Heart right ventricle (tissue), 16 donors: ENCODE measurements around the gene APLF. TPM values are rescaled to one million over a fixed set of nuclear protein-coding genes. Genes with fewer than 3 reads are reported as not detected.

Experiments used
- ATAC-seq, 8 donors: fragments of 200-7000 bp; cut with Tn5 transposase; one replicate each; pipeline ENCODE4 v1.9.1; 2020; ENCODE audit warnings: mild to moderate bottlenecking in 8 of 8, moderate library complexity in 8 of 8, moderate number of reproducible peaks in 1 of 8
- DNase-seq, 2 donors: peaks; one replicate each; pipeline ENCODE4 v3.0.0-alpha.2; 2020
- H3K27ac ChIP-seq, 10 donors: fragments of 200-600 bp; sonication (generic) in 2 of 10; one replicate each; pipeline versions ENCODE4 v1.5.0 to v1.8.0; 2020 to 2022; ENCODE audit warnings: mild to moderate bottlenecking in 3 of 10
- H3K27me3 ChIP-seq, 7 donors: fragments of 200-600 bp; one replicate each; pipeline ENCODE4 v1.8.0; 2021 to 2022; ENCODE audit warnings: mild to moderate bottlenecking in 2 of 7
- H3K36me3 ChIP-seq, 9 donors: fragments of 200-600 bp; sonication (generic) in 1 of 9; one replicate each; pipeline versions ENCODE4 v1.5.0 to v1.8.0; 2020 to 2022; ENCODE audit warnings: mild to moderate bottlenecking in 2 of 9
- H3K4me1 ChIP-seq, 9 donors: fragments of 200-600 bp; sonication (generic) in 1 of 9; one replicate each; pipeline versions ENCODE4 v1.5.0 to v1.8.0; 2020 to 2022; ENCODE audit warnings: mild to moderate bottlenecking in 4 of 9
- H3K4me3 ChIP-seq, 10 donors: fragments of 200-600 bp; sonication (generic) in 2 of 10; one replicate each; pipeline versions ENCODE4 v1.5.0 to v1.8.0; 2020 to 2022; ENCODE audit warnings: mild to moderate bottlenecking in 7 of 10, moderate library complexity in 2 of 10
- H3K9me3 ChIP-seq, 11 donors: fragments of 200-600 bp in 10 of 11; sonication (generic) in 2 of 11; one replicate each; pipeline versions ENCODE4 v1.5.0 to v1.8.0; 2013 to 2022; ENCODE audit warnings: mild to moderate bottlenecking in 2 of 11, control low read depth in 1 of 11, moderate library complexity in 1 of 11
- CTCF ChIP-seq, 9 donors: fragments of 200-600 bp; sonication (generic) in 2 of 9; IDR thresholded peaks; one replicate each; pipeline versions ENCODE4 v1.5.0 to v1.8.0; 2021 to 2022; ENCODE audit warnings: antibody characterized with exemption in 9 of 9, mild to moderate bottlenecking in 5 of 9, moderate library complexity in 1 of 9
- WGBS, 2 donors: extraction: QIAGEN DNeasy Blood & Tissue Kit; methylation state at CpG; one replicate each; pipeline ENCODE4 v1.1.7; 2013; ENCODE audit warnings: inconsistent platforms in 1 of 2; 5-methylcytosine and 5-hydroxymethylcytosine counted together
- intact Hi-C, 10 donors: fragments of 100-400 bp; cut with DNase I; formaldehyde crosslinking; loops; one replicate each; pipeline versions ENCODE4 v1.11.1 to v1.14.2; 2022
- polyA plus RNA-seq, 2 donors: library from polyadenylated mRNA; stranded (reverse); fragments of 200-250 nt; gene quantifications; one replicate each; pipeline ENCODE4 v1.2.3, GENCODE V29; 2013
- total RNA-seq, 10 donors: library from RNA; stranded (reverse); fragmentation: NEBNext Ultra II Directional in 3 of 10; extraction: Animal tissue kit (Norgen Biotek cat#: 25700) in 3 of 10; gene quantifications; one replicate each; pipeline versions ENCODE4 v1.2.1 to v1.2.4, GENCODE V29; 2021 to 2023
- donor health status: Arrhythmogenic right ventricular cardiomyopathy.
- donor health status: ischemic (EF 13 %, LVEDD 7.1; RV severe dilation, severe dysfunction).
- donor health status: healthy with polysubstance abuse.
- donor health status: DM: no; HTN: yes; CAD: no.
- donor health status: DM: no; HTN: no; CAD: no.
- donor health status: ischemic (EF 25% LVEDD 6.9; RV normal size, moderate dysfunction).
- donor health status: ischemic (EF 25% LVEDD 5.7; RV mildly dilated, moderate dysfunction).
- donor health status: healthy.
- donor health status: DM: yes; HTN: yes; CAD: no.
- donor health status: Ischemic cardiomyopathy.
- donor health status: ischemic (EF 35%, LVEDD 5.7; RV mildly dilated, moderate dysfunction).
- donor health status: nonischemic (EF 11% LVEDD 7.7; RV severe dilation, severe dysfunction).
- donor health status: DM: yes; HTN: yes; CAD: no.
- donor health status: PGD.
- donor health status: ischemic (EF 29% LVEDD 5.4; RV normal size, mild dysfunction).
- donor health status: nonischemic (EF 23%, LVEDD 6.1; RV moderate dilation, normal function).

APLF gene
- total and polyA plus RNA-seq, 12 donors, result 0.38 to 6.5 (median 4.9) TPM

GRCh38 chr2:68607837-68608236, 140.5 kb downstream of the APLF start:
- H3K4me1 ChIP-seq, result no peaks in the 10 kb centered on the region
- intact Hi-C loops, result no loop called here
- DNase-seq, result no peak
- H3K9me3 ChIP-seq, result peaks cover 0 to 55% (median 17%) of the 10 kb centered on the region in 11 donors
- H3K27ac ChIP-seq, result no peak overlapping the region
- no peak for ATAC-seq
- H3K36me3 ChIP-seq, result no peaks in the 10 kb centered on the region
- no peak for TF ChIP-seq CTCF (IDR thresholded peaks at IDR 0.05)
- no peaks in the 10 kb centered on the region for H3K27me3 ChIP-seq
- no peak overlapping the region for H3K4me3 ChIP-seq

- intact Hi-C loops, result no loop called here
- Histone ChIP-seq H3K4me1 (no peaks in the 10 kb centered on the region), H3K36me3 (no peaks in the 10 kb centered on the region), H3K27ac (no peak overlapping the region), H3K4me3 (no peak overlapping the region), H3K9me3 (peaks cover 0 to 31% (median 9%) of the 10 kb centered on the region in 11 donors), H3K27me3 (no peaks in the 10 kb centered on the region)
- no peak for DNase-seq
- no peak for TF ChIP-seq CTCF (IDR thresholded peaks at IDR 0.05)
- no peak for ATAC-seq
- WGBS, 2 donors, result 87% methylated on average over 5 of the region's 5 CpGs
Observed at GRCh38 chr2:68612765-68613519, 145.6 kb downstream of the APLF start.

GRCh38 chr2:68620772-68621171, 153.4 kb downstream of the APLF start:
- Histone ChIP-seq H3K27ac (no peak overlapping the region), H3K9me3 (peaks cover 0 to 31% (median 5%) of the 10 kb centered on the region in 11 donors), H3K4me3 (no peak overlapping the region), H3K27me3 (no peaks in the 10 kb centered on the region), H3K4me1 (no peaks in the 10 kb centered on the region), H3K36me3 (no peaks in the 10 kb centered on the region)
- no peak for TF ChIP-seq CTCF (IDR thresholded peaks at IDR 0.05)
- ATAC-seq (no peak), DNase-seq (no peak)
- intact Hi-C loops, result no loop called here

- intact Hi-C loops, result no loop called here
- ATAC-seq (no peak), DNase-seq (no peak)
- no peaks in the 10 kb centered on the region for H3K36me3 ChIP-seq
- no peak overlapping the region for H3K27ac ChIP-seq
- H3K4me1 ChIP-seq, result no peaks in the 10 kb centered on the region
- WGBS, 2 donors, result 94 to 97% methylated on average over 6 of the region's 6 CpGs
- H3K27me3 ChIP-seq, result no peaks in the 10 kb centered on the region
- H3K4me3 ChIP-seq, result no peak overlapping the region
- no peak for TF ChIP-seq CTCF (IDR thresholded peaks at IDR 0.05)
- H3K9me3 ChIP-seq, result peaks cover 0 to 32% (median 5%) of the 10 kb centered on the region in 11 donors
Observed at GRCh38 chr2:68623820-68624219, 156.4 kb downstream of the APLF start.
